Astrocyte (in vitro differentiated cells and primary cell): Measurements from ENCODE around the gene RFTN1. TPM values are rescaled to one million over a fixed set of nuclear protein-coding genes. Genes with fewer than 3 reads are reported as not detected.
A peak's percentile ranks its signal among the peaks of the same experiment; 100 is the strongest.

Experiments
- DNase-seq: peaks from one replicate; pipeline ENCODE4 v3.0.0-alpha.2; 2010; ENCODE audit warnings: low read depth
- FAIRE-seq: peaks from 2 replicates; lab custom pipeline; 2011; peaks lifted over from hg19 to GRCh38; lab: Jason Lieb, UNC
- H2AFZ ChIP-seq: 2 replicates; pipeline ENCODE4 v1.6.0; 2012; ENCODE audit warnings: low read depth, low read length, inconsistent platforms
- H3K27ac ChIP-seq: 2 replicates; pipeline ENCODE4 v1.5.1; 2011; ENCODE audit warnings: low read depth, low read length, inconsistent platforms
- H3K27me3 ChIP-seq: 2 replicates; pipeline ENCODE4 v1.6.0; 2011; ENCODE audit warnings: low read length, inconsistent platforms; ENCODE audit not compliant: insufficient read depth
- H3K36me3 ChIP-seq: 2 replicates; pipeline ENCODE4 v1.5.1; 2011; ENCODE audit warnings: low read length, inconsistent platforms; ENCODE audit not compliant: insufficient read depth
- H3K4me1 ChIP-seq: 2 replicates; pipeline ENCODE4 v1.5.1; 2011; ENCODE audit warnings: low read length, inconsistent platforms; ENCODE audit not compliant: insufficient read depth
- H3K4me2 ChIP-seq: 2 replicates; pipeline ENCODE4 v1.6.0; 2012; ENCODE audit warnings: low read length, inconsistent platforms
- H3K4me3 ChIP-seq: 2 replicates; pipeline ENCODE4 v1.5.1; 2011; ENCODE audit warnings: low read depth, mild to moderate bottlenecking, low read length, inconsistent platforms; ENCODE audit not compliant: insufficient read depth
- H3K79me2 ChIP-seq: 2 replicates; pipeline ENCODE4 v1.6.0; 2012; ENCODE audit warnings: mild to moderate bottlenecking, low read length, inconsistent platforms; ENCODE audit not compliant: insufficient read depth
- H3K9ac ChIP-seq: 2 replicates; pipeline ENCODE4 v1.6.0; 2012; ENCODE audit warnings: mild to moderate bottlenecking, low read length, inconsistent platforms
- H3K9me3 ChIP-seq: 2 replicates; pipeline ENCODE4 v1.5.1; 2012; ENCODE audit warnings: low read depth, mild to moderate bottlenecking, low read length, inconsistent platforms; ENCODE audit not compliant: insufficient read depth
- H4K20me1 ChIP-seq: 2 replicates; pipeline ENCODE4 v1.6.0; 2012; ENCODE audit warnings: low read length, inconsistent platforms; ENCODE audit not compliant: insufficient read depth
- H3K27ac Mint-ChIP-seq: one replicate; pipeline ENCODE4 v1.8.0; 2021; ENCODE audit warnings: mild to moderate bottlenecking, mixed read lengths; ENCODE audit not compliant: unreplicated experiment
- H3K27me3 Mint-ChIP-seq: one replicate; pipeline ENCODE4 v1.8.0; 2021; ENCODE audit warnings: low read depth, mixed read lengths; ENCODE audit not compliant: unreplicated experiment
- H3K36me3 Mint-ChIP-seq: one replicate; pipeline ENCODE4 v1.8.0; 2021; ENCODE audit warnings: low read depth, mixed read lengths; ENCODE audit not compliant: unreplicated experiment
- H3K4me1 Mint-ChIP-seq: one replicate; pipeline ENCODE4 v1.8.0; 2021; ENCODE audit warnings: low read depth, mixed read lengths; ENCODE audit not compliant: unreplicated experiment
- H3K4me3 Mint-ChIP-seq: one replicate; pipeline ENCODE4 v1.8.0; 2021; ENCODE audit warnings: mild to moderate bottlenecking, moderate library complexity, mixed read lengths; ENCODE audit not compliant: unreplicated experiment
- H3K9me3 Mint-ChIP-seq: one replicate; pipeline ENCODE4 v1.8.0; 2021; ENCODE audit warnings: mild to moderate bottlenecking, mixed read lengths; ENCODE audit not compliant: unreplicated experiment
- EZH2 ChIP-seq: IDR thresholded peaks from 2 replicates; pipeline ENCODE4 v1.6.1; 2012; ENCODE audit warnings: mild to moderate bottlenecking, low read length, inconsistent platforms; ENCODE audit not compliant: insufficient read depth
- total RNA-seq: library from RNA; stranded (reverse); gene quantifications from 2 replicates; pipeline ENCODE4 v1.2.1, GENCODE V29; 2021
- TF ChIP-seq, protein P1 (sequence below): IDR thresholded peaks from 2 replicates; pipeline ENCODE4 v1.5.1; 2011; ENCODE audit warnings: low read depth, mild to moderate bottlenecking, inconsistent platforms, low read length, moderate library complexity; ENCODE audit not compliant: insufficient read depth

The RFTN1 gene
- total RNA-seq, 1 donor from 2014 or later, result 49.5 TPM

DNA sequence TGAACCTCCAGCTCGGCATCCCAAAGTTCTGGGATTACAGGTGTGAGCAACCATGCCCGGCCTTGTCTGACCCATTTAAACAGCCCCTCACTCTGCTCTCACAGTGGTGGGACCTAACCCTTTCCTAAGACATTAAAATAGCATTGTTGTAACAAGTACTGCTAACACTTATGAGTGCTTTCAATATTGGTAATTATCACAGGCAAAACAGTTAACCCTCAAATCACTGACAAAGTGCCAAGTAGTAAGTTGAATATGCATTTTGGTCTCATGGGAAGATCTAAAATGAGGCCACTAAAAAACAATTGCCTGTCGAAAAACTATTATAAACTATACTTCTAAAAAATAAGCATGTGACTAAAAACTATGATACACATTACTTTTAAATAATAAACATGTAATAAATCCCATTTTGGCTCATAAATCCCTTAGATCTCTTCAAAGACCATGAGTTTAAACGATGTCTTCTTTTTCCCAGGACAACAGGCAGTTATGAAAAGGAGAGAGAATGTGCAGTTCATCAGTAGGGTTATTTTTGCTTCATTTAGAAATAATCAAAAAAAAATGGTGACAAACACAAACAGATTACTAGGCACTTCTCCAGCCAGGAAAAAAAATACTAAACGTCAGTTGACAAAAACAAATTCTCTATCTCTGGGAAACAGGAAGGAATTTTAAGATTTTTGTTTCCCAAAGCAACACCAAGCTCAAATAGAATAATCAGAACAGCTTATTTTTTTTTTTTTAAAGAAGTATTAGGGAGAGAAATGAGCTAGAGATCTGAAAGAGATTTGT lies 95.4 kb downstream of the RFTN1 start:
- no peaks in the 10 kb centered on the region for H3K36me3 ChIP-seq
- no peaks in the 10 kb centered on the region for H3K9me3 Mint-ChIP-seq
- H3K27me3 Mint-ChIP-seq, result no peaks in the 10 kb centered on the region
- no peak overlapping the region for H2AFZ ChIP-seq
- H3K27ac Mint-ChIP-seq, result no peak overlapping the region
- no peak overlapping the region for H3K4me2 ChIP-seq
- no peaks in the 10 kb centered on the region for H3K27me3 ChIP-seq
- H3K4me1 ChIP-seq, result peaks cover 12% of the 10 kb centered on the region
- peaks cover 42% of the 10 kb centered on the region for H4K20me1 ChIP-seq
- no peaks in the 10 kb centered on the region for H3K9me3 ChIP-seq
- H3K27ac ChIP-seq, result no peak overlapping the region
- no peak overlapping the region for H3K9ac ChIP-seq
- peaks cover 14% of the 10 kb centered on the region for H3K79me2 ChIP-seq
- H3K4me3 Mint-ChIP-seq, result no peak overlapping the region
- TF ChIP-seq EZH2, result no peak
- TF ChIP-seq, protein P1, sequence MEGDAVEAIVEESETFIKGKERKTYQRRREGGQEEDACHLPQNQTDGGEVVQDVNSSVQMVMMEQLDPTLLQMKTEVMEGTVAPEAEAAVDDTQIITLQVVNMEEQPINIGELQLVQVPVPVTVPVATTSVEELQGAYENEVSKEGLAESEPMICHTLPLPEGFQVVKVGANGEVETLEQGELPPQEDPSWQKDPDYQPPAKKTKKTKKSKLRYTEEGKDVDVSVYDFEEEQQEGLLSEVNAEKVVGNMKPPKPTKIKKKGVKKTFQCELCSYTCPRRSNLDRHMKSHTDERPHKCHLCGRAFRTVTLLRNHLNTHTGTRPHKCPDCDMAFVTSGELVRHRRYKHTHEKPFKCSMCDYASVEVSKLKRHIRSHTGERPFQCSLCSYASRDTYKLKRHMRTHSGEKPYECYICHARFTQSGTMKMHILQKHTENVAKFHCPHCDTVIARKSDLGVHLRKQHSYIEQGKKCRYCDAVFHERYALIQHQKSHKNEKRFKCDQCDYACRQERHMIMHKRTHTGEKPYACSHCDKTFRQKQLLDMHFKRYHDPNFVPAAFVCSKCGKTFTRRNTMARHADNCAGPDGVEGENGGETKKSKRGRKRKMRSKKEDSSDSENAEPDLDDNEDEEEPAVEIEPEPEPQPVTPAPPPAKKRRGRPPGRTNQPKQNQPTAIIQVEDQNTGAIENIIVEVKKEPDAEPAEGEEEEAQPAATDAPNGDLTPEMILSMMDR, result no peak
- DNase-seq (no peak), FAIRE-seq (no peak)
- peaks cover 28% of the 10 kb centered on the region for H3K4me1 Mint-ChIP-seq
- H3K36me3 Mint-ChIP-seq, result no peaks in the 10 kb centered on the region
- H3K4me3 ChIP-seq, result no peak overlapping the region

DNA sequence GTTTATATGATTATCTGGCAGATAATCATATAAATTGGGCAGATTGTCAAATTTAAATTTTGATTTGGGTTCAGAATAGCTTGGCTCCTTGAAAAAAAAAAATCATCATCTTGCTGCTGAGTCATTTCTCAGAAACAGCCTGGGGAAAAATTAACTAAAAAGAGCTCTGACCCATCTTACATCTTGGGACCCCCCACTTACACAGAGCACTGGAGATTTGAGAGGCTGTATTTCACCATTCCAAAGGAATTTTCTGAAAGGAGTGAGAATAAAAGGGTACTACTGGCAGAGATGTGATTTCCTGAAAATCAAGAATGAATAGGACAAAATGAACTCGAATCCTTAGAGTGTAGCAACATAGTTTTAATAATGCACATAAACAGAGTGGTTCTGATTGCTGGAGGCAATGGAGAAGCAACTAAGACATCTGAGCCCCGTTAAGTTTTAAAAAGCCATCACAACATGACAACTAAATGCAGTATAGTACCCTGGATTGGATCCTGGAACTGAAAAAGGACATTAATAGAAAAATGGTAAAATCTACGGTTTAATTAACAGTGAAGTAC lies 97.5 kb downstream of the RFTN1 start:
- FAIRE-seq (no peak), DNase-seq (no peak)
- Mint-ChIP-seq H3K36me3 (peaks cover 9% of the 10 kb centered on the region), H3K27ac (no peak overlapping the region), H3K27me3 (no peaks in the 10 kb centered on the region), H3K4me1 (peaks cover 28% of the 10 kb centered on the region), H3K4me3 (no peak overlapping the region), H3K9me3 (no peaks in the 10 kb centered on the region)
- no peak overlapping the region for H3K4me3 ChIP-seq
- H3K9me3 ChIP-seq, result no peaks in the 10 kb centered on the region
- H3K4me2 ChIP-seq, result no peak overlapping the region
- no peak overlapping the region for H2AFZ ChIP-seq
- no peaks in the 10 kb centered on the region for H3K36me3 ChIP-seq
- peaks cover 53% of the 10 kb centered on the region for H4K20me1 ChIP-seq
- TF ChIP-seq, protein P1, result no peak
- no peak for TF ChIP-seq EZH2
- no peak overlapping the region for H3K27ac ChIP-seq
- peaks cover 12% of the 10 kb centered on the region for H3K4me1 ChIP-seq
- H3K27me3 ChIP-seq, result no peaks in the 10 kb centered on the region
- H3K9ac ChIP-seq, result no peak overlapping the region
- peaks cover 15% of the 10 kb centered on the region for H3K79me2 ChIP-seq

DNA sequence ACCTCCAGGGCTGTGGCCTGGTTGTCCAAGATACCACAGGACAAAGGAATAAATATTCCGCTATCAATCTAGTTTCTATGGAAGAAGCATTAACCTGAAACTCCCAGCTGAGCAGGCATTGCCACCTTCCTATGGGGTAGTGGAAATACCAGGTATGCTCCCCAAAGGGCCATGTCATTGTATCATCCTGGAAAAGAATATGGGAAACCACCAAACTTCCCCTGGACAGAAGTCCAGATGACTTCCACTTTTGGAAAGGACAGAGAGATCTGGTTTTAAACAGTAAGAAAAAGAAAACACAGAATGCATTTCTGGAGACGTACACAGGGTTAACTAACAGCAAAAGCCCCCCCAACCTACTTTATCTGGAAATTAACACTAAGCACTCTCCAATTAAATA lies 100.2 kb downstream of the RFTN1 start:
- Mint-ChIP-seq H3K27me3 (no peaks in the 10 kb centered on the region), H3K9me3 (no peaks in the 10 kb centered on the region), H3K27ac (no peak overlapping the region), H3K36me3 (peaks cover 9% of the 10 kb centered on the region), H3K4me1 (peaks cover 15% of the 10 kb centered on the region), H3K4me3 (peak overlapping the region; percentile 27)
- Histone ChIP-seq H3K4me1 (no peaks in the 10 kb centered on the region), H3K79me2 (peaks cover 15% of the 10 kb centered on the region), H3K4me2 (no peak overlapping the region), H3K27ac (no peak overlapping the region), H3K9me3 (no peaks in the 10 kb centered on the region), H3K9ac (no peak overlapping the region), H2AFZ (no peak overlapping the region), H4K20me1 (peaks cover 39% of the 10 kb centered on the region), H3K4me3 (no peak overlapping the region), H3K27me3 (no peaks in the 10 kb centered on the region), H3K36me3 (peaks cover 4% of the 10 kb centered on the region)
- TF ChIP-seq, protein P1, result no peak
- TF ChIP-seq EZH2, result no peak
- FAIRE-seq (no peak), DNase-seq (no peak)
